ENCODE measurements around the gene ATM.

- TF ChIP-seq FOXA1 (IDR thresholded peaks at IDR 0.05), result no peak
- TF ChIP-seq FOXK2 (IDR thresholded peaks at IDR 0.05), result no peak
- TF ChIP-seq FOXM1 (IDR thresholded peaks at IDR 0.05; ENCODE audit: borderline replicate concordance), result no peak
- no peak for TF ChIP-seq ARNT (IDR thresholded peaks at IDR 0.05)
- TF ChIP-seq SP1 (IDR thresholded peaks at IDR 0.05), result no peak
- TF ChIP-seq TARDBP (IDR thresholded peaks at IDR 0.05), result no peak
- TF ChIP-seq SUZ12 (IDR thresholded peaks at IDR 0.05), result no peak
- TF ChIP-seq L3MBTL2 (conservative IDR thresholded peaks at IDR 0.05), result no peak
- no peak for TF ChIP-seq BHLHE40 (IDR thresholded peaks at IDR 0.05; ENCODE audit: borderline replicate concordance)
- no peak for TF ChIP-seq ZNF384 (IDR thresholded peaks at IDR 0.05)
- no peak for TF ChIP-seq HDGF (IDR thresholded peaks at IDR 0.05; ENCODE audit: borderline replicate concordance)
These were observed 5.9 kb upstream of the ATM start for GRCh38 chr11:108216988-108217387.

Measured in HEK293T (cell line).